HG03135 (cell line): Measurements from ENCODE around the gene CD36.

Experiments used
- ATAC-seq: cut with Tn5 transposase; IDR thresholded peaks from one replicate; pipeline ENCODE4 v1.9.1; 2021; ENCODE audit warnings: mild to moderate bottlenecking, moderate library complexity; ENCODE audit not compliant: unreplicated experiment

The CD36 gene

DNA sequence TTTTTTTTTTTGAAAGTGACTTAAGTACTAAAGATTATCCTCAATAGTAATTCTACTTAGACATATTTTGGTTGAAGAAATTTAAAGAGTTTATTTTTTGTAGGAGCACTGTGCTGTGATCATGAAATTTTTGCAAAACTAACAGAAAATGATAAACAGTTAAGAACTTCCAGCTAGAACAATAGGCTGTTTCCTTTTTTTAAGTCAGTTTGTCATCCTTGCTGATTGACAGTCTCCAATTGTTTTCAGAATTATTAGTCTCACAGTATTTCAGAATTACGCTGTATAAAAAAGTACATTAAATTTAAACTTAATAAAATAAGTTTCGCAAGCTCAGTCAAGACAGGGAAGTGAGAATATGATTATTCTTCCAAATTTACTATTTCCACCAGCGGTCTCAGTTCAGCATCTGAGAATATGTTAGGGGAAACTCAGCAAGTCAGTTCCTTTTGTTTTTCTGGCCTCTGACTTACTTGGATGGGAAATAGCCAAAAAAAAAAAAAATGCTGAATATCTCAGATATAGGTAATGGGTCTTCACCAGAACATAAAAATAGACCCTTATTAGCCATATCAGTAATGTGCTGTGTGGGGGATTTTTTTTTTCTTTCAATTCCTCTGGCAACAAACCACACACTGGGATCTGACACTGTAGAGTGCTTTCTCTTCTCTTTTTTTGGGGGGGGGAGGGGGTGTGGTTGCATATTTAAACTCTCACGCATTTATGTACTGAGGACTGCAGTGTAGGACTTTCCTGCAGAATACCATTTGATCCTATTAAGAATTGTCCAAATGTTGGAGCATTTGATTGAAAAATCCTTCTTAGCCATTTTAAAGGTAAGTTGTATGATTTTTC is at the start of gene CD36:
Gene CD36, plus strand, starts transcription at position 732 of the 855 bp plus-strand sequence. CDS start 8,099 bp downstream, outside the sequence.
- no peak for ATAC-seq

DNA sequence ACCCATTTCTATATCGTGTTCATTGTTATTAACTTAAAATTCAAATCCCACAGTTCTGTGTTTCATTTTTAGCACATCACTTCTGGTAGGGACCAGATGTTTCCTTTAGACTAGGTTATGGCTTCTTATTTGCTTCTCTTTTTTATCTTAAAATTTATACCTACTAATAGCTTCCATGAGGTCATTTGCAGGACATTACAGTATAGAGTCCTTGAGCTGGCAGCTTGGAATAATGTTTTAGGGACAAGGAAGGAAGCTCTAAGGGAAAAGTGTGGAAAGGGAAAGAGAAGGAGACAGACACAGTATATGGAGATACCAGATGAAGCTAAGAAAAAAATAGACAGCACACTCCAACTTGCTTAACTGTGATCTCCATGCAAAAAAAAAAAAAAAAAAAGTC is 48.8 kb upstream of the CD36 start:
- ATAC-seq: no peak

DNA sequence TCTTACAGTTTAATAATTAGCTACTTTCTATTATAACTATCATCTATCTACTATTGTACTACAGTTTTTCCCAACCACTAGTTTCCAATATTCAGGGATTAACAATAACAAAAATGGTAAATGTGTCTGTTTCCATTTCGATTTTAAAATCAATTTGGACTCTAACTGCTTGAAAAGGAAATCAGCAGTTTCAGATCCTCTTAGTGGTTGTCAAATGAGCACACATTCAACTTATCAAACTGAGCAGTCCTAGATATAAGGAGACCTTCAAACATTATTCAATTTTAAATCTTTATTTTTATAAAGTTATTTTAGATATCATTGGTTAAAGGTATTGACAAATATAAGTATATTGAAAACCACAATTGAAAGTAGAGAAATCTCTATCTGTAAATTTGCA is 46.8 kb upstream of the CD36 start:
- no peak for ATAC-seq

DNA sequence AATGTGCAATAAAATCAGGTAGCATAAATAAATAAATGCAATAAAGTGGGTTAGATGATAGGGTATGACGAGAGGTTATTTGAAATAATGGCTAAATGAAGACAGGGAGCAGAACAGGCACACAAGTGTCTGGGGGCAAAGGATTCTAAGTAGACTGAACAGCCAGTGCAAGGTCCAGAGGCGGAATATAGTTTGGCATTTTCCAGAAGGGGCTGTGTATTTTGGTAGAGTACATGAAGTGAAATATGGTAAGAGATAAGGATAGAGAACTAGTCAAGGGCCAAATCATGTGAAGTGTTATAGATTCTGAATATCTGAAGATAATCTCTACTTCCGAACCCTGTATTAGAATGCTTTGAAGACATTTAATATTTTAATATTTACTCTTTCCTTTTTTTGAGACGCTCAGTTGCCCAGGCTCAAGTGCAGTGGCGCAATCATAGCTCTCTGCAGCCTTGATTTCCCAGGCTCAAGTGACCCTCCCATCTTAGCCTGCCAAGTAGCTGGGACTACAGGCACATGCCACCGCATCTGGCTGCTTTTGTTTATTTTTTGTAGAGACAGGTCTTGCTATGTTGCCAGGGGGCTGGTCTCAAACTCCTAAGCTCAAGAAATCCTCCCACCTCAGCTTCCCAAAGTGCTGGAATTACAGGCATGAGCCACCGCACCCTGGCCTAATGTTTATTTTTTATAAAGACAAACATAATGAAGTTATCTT is 44.4 kb upstream of the CD36 start:
- ATAC-seq: no peak

DNA sequence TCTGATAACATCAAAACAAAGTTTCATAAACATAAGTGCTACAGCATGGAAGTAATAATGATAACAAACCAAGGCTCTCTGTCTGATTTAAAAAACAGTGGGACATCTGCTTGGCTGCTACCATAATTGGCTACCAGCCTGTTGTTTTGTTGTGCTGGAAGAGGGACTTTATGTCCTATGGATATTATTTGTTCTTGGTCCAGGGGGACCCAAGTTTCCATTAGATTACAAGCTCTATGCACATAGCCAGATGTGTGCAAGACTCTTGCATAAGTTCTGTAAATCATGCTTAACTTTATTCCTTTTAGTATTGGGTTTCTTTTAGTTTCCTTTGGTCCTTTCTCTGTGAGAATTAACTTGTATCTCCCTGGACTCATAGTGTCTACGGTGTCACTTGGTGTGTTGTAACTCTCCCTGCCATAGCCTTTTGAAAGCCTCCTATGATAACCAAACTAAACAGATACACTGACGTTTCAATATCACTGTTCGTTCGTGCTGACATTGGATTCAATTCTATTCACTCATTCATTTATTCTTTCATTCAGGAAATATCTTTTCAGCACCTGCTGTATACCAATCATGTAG is 41.4 kb upstream of the CD36 start:
- no peak for ATAC-seq

DNA sequence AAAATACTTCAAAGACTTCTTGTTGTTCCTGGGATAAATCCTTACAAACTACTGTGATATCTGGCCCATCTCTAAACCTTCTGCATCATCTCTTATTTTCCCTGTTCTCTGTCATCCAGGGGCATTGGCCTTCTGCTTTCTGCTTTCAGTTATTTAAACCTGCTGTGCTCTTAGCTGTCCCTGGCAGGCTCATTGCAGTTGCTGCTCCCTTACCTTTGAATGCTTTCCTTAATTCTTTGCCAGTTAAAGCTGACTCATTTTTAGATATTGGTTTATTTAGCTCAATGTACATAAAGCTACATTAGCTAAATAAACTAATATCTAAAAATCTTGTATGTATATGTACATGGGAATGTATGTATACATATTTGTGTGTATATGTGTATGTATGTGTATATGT is 40.6 kb upstream of the CD36 start:
- no peak for ATAC-seq

DNA sequence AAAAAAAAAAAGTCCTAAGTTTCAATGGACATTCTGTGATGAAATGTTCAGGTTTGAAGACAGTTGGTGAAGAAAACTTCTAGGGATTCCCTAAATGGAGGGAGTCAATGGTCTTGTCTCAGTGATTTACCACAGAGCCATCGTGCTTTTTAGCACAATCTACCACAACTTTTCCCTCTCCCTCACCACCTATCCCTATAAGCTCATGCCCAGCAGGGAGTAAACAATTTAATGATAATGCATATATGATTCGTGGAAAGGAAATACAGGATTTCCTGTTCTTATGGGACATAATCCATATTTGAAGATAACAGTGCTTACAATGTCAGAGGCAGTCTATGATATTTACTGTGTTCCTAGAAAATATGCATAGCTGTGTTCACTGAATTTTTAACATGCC is 38.4 kb upstream of the CD36 start:
- ATAC-seq: no peak

DNA sequence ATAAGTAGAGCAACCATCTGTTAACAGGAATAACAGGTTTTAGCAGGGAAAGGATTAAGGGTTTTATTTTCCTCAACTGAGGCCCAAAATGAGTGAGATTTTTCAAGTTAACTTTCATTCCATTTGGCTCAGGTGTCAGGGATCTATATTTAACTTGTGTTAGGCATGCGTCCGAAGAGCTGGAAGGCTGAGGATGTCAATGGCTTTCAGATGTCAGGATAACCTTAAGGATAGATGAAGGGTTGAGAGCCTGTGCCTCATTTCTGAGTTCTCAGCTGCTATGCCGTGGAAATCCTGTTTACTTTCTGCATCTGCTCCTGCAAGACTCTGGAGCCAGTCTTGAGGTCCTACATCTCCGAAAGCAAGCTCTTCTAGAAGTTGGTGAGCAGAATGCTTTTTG is 36.4 kb upstream of the CD36 start:
- no peak for ATAC-seq

DNA sequence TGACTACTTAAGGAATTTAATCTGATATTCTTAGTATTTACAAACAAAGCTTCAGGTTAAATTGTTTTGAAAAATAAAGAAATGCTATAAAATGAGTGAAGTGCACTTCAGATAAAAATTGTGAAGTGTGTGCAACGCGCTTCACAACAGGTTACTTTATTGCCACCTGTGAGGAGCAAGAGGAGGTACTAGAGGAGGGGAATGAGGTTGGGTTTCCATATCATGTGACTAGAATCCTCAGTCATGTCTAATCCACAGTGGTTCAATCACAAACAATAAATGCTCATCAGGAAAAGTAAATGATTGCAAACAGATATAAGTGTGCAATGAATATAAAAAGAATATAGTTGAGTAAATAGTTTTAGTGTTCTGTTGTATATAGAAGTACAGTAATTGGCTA is 34.5 kb upstream of the CD36 start:
- no peak for ATAC-seq

DNA sequence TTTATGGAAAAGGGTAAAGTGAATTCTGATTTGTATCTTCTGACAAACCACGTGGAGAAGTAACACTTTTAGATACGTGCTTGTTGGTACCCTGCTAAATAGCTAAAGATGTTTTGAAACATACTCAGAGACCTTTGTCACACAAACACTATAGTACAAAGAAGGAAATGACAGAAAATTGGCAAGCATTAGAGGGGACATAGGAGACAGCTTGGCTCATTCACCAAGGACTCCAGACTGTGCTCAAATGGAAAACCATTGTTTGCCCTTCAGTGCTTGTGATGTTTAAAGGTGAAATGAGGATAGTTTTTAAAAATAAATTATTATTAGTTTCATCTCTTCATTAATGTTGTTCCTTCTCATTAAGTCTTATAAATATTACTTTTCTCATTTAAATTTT is 34.0 kb upstream of the CD36 start:
- ATAC-seq: no peak

DNA sequence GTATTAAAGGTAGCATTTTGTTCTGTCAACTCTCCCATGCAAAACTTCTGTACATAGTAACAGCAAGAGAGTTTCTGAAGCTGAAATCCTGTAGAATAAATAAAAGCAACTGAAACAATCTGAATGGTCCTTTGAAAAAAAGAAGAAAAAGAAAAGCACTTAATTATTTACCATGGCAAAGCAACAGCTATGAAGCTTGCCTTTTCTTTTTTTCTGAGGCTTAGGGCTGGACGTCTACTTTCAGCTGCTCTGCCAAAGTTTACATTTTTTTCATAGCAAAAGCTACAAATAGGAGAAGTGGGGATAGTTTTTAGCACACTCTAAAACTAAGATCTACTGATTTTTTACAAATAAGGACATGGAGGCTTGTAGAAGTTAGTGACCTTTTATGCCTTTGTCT is 31.3 kb upstream of the CD36 start:
- ATAC-seq: no peak

DNA sequence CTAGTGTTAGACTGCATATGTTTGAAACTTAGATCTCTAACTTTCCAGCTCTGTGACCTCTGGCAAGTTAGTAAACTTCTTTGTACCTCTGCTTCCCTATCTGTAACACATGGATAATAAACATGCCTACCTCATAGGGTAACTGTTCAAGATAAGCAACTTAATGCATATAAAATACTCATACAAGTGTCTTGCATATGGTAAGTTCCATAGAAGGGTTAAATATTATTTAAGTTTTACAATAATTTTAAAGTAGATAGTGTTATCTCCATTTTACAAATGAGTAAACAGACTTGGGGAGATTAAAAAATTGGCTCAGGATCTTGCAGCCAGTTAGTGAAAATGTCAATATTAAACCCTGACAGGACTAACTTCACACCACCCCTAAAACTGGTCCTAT is 30.1 kb upstream of the CD36 start:
- ATAC-seq: no peak

DNA sequence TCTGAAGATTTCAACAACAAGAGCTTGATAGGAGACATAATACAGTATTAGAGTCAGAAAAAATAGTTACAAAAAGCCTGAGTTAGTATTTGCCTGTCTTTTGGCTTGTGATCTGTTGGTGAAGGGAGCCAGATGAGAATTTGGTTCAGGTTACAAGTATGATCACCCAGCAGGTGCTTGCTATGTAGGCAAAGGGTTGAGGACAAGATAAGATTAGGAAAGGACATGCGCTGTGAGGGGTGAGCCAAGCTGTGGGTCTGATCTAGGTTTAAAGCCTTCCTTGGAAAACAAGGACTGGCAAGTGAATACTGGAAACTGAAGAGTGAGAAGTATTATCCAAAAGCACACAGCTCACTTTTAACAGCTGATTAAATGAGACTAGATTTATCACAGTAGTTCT is 28.7 kb upstream of the CD36 start:
- no peak for ATAC-seq

DNA sequence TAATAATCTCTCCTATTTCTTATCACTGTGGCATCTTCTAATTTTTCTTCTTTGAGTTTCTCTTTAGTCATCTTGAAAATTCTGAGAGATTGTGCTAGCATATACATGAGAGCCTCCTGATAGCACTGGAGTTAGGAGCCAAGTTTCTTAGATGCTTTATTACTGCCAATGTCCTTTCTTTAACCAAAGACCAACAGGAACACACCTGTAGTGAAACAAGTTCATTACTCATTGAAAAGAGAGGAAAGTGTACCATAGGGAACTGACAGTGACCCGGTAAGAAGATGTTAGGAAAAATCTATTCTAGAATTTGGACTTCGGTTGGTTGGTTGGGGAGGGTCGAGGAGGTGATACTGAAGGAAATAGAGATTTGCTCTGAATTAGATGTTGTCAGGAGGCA is 27.1 kb upstream of the CD36 start:
- no peak for ATAC-seq

DNA sequence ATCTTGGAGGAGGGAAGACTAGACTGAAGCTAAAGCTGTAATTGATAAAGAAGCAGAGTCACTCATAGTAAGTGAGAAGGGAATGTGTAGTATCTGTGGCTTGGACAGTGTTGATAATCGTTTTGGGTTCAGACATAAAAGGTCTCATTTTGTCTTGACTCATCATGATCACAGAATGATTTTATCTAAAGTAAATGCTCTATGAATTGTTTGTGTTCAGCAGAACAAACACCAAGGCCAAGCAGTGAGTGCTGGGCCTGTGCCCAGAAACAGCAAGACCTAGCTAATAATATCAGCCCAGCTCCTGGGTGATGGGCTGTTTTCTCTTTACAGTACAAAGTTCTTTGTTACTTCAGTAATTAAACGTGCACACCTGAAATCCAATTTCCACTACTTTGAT is 26.7 kb upstream of the CD36 start:
- no peak for ATAC-seq

DNA sequence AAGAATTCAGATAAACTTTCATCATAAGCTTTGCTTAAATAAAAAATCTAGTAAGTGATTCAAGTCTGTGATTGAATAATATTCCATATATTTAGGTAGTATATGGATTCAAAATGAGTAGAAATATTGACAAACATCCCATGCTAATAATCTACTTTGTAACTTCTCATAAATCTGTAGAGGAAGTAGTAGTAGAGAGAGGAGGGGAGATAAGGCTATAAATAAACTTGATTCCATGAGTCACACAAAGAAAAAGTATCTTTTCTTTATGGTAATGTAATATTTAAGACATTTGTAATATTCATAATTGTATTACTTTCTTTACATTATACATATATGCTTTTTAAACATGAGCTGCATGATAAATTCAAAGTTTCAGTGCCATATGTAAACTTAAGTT is 25.6 kb upstream of the CD36 start:
- no peak for ATAC-seq

DNA sequence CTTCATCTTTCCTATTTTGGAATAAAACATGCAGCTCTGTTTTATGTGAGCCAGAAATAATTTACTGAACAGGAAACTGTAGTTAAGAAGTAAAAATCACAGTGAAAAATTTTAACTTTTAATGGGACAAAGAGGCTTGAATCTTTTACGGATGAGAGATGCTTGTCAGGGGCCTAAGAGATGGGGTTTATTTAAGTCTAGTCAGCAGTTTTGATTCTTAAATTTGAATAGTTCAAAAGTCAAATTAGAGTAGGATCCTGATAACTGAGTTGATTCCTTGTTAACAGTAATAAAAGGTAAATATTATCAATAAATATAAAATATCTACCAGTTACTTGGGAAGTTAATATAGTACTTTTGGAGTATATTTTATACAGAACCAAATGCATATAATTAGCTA is 24.9 kb upstream of the CD36 start:
- no peak for ATAC-seq

DNA sequence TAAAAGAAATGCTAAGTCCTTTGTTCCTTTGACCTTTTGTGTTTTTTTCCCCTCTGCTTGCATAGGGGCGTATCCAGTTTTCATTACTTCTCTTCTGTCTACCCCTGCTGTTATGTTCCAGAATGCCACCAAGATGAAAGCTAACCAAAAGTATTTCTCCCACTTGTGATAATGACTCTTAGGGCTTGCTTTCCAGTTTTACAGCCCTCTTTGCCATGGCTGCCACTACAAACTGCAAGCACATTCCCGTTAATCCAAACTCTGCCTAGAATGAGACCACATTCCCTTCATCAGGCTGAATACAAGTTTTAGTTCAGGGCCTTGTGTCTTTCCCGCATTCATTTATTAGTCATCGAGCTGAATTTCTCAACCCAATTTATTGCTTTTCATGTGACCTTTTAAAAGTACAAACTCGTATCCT is 23.6 kb upstream of the CD36 start:
- no peak for ATAC-seq

DNA sequence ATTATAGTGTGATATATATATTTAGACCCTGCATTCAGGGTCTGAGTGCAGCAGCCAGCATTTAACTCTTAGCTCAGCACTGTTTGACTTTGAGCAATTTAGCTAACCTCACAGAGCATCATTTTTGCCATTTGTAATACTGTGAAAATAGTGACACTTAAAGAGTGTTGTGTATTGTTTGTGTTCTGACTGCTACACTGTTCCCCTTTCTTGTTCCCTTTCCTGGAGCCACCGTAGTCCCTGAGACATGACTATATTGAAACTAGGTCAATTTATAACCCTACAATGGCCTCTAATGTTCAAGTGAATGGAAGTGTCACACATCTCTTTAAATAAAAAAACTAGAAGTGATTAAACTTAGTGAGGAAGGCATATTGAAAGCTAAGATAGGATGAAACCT is 20.3 kb upstream of the CD36 start:
- ATAC-seq: no peak

DNA sequence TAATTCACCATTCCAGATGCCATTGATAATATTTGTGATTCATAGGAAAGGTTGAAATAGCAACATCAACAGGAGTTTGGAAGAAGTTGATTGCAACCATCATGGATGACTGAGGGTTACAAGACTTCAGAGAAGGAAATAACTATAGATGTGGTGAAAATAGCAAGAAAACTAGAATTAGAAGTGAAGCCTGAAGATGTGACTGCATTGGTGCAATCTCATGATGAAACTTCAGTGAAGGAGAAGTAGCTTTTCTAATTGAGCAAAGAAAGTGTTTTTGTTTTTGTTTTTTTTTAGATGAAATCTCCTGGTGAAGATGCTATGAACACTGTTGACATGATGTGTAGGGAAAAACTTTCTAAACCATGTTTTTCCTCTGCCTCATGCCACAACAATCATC is 18.7 kb upstream of the CD36 start:
- ATAC-seq: no peak

DNA sequence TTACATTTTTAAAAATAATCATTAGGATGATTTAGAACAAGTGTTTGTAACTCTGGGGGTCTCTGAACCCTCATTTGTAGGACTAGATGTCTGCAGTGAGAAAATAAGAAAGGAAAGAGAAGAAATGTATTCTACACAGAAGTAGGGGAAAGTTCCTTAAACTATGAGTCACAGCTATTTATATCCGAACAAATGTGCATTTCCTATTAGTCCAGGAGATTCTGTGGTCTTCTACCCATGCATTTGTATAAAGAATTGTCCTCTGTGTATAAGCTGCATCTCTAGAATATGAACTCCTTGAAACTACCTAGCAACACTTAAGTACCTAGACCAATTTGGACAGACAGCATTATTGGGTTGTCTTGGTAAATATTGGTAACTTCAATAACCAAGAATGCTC is 15.9 kb upstream of the CD36 start:
- ATAC-seq: no peak
